IMR-90 (cell line): Measurements from ENCODE around the gene TNFRSF1B. TPM values are rescaled to one million over a fixed set of nuclear protein-coding genes. Genes with fewer than 3 reads are reported as not detected.
A peak's percentile ranks its signal among the peaks of the same experiment; 100 is the strongest.

Source experiments
- ATAC-seq: fragments of 200-7000 bp; cut with Tn5 transposase; 2 replicates; pipeline ENCODE4 v1.9.1; 2020; ENCODE audit warnings: low read depth, mild to moderate bottlenecking, moderate library complexity
- BruUV-seq: library from RNA; stranded (reverse); fragments of 400-500 nt; replicated peaks from 2 replicates; lab custom pipeline; 2021; lab: Mats Ljungman, UMichigan
- CTCF ChIA-PET: fragments of 300-600 bp; formaldehyde crosslinking; extraction: SDS; loops from one replicate; lab custom pipeline; 2021; ENCODE audit warnings: antibody characterized with exemption; lab: Yijun Ruan, JAX
- POLR2A ChIA-PET: fragments of 300-600 bp; sonication (Branson Sonifier 250); formaldehyde crosslinking; loops from one replicate; lab custom pipeline; 2022; ENCODE audit warnings: antibody characterized with exemption; ENCODE audit not compliant: unreplicated experiment; lab: Charles Lee
- DNase-seq: peaks from one replicate; pipeline ENCODE4 v3.0.0; 2013
- H2AFZ ChIP-seq: replicated peaks from 2 replicates; pipeline ENCODE3; 2013; ENCODE audit warnings: low read length, mild to moderate bottlenecking; ENCODE audit not compliant: poor library complexity
- H2AK5ac ChIP-seq: 2 replicates; pipeline ENCODE4 v1.6.1; 2013; ENCODE audit warnings: low read depth, low read length, inconsistent platforms
- H2AK9ac ChIP-seq: replicated peaks from 2 replicates; pipeline ENCODE3; 2013; ENCODE audit warnings: mild to moderate bottlenecking, low read depth, low read length, moderate library complexity; ENCODE audit not compliant: poor library complexity
- H2BK120ac ChIP-seq: 2 replicates; pipeline ENCODE4 v1.6.1; 2013; ENCODE audit warnings: low read depth, low read length, inconsistent platforms
- H2BK15ac ChIP-seq: 3 replicates; pipeline ENCODE4 v1.6.1; 2013; ENCODE audit warnings: low read depth, low read length, inconsistent platforms
- H2BK20ac ChIP-seq: 2 replicates; pipeline ENCODE4 v1.6.1; 2013; ENCODE audit warnings: low read depth, mild to moderate bottlenecking, inconsistent platforms, low read length, moderate library complexity
- H2BK5ac ChIP-seq: 2 replicates; pipeline ENCODE4 v1.6.1; 2013; ENCODE audit warnings: mild to moderate bottlenecking, low read depth, low read length, inconsistent platforms; ENCODE audit not compliant: poor library complexity, severe bottlenecking
- H3K14ac ChIP-seq: replicated peaks from 2 replicates; pipeline ENCODE4 v1.6.1; 2013; ENCODE audit warnings: low read depth, low read length, inconsistent platforms
- H3K18ac ChIP-seq: 2 replicates; pipeline ENCODE4 v1.6.1; 2013; ENCODE audit warnings: low read depth, low read length, control low read depth
- H3K23ac ChIP-seq: 2 replicates; pipeline ENCODE4 v1.6.1; 2013; ENCODE audit warnings: low read depth, low read length, inconsistent platforms
- H3K27ac ChIP-seq: 2 replicates; pipeline ENCODE4 v1.5.1; 2013; ENCODE audit warnings: mild to moderate bottlenecking, control low read depth, low read length; ENCODE audit not compliant: insufficient read depth
- H3K27me3 ChIP-seq: 2 replicates; pipeline ENCODE4 v1.6.1; 2013; ENCODE audit warnings: low read length; ENCODE audit not compliant: control insufficient read depth, insufficient read depth
- H3K36me3 ChIP-seq: 2 replicates; pipeline ENCODE4 v1.6.1; 2013; ENCODE audit warnings: low read length, mixed read lengths; ENCODE audit not compliant: control insufficient read depth, insufficient read depth
- H3K4ac ChIP-seq: 2 replicates; pipeline ENCODE4 v1.6.1; 2013; ENCODE audit warnings: low read depth, low read length, inconsistent platforms
- H3K4me1 ChIP-seq: 2 replicates; pipeline ENCODE4 v1.6.1; 2013; ENCODE audit warnings: low read length, mixed read lengths; ENCODE audit not compliant: control insufficient read depth, insufficient read depth
- H3K4me2 ChIP-seq: 2 replicates; pipeline ENCODE4 v1.6.1; 2013; ENCODE audit warnings: low read depth, mild to moderate bottlenecking, control low read depth, low read length, moderate library complexity
- H3K4me3 ChIP-seq: 2 replicates; pipeline ENCODE4 v1.5.1; 2013; ENCODE audit warnings: low read depth, mild to moderate bottlenecking, control low read depth, low read length, moderate library complexity; ENCODE audit not compliant: insufficient read depth
- H3K56ac ChIP-seq: 2 replicates; pipeline ENCODE4 v1.6.1; 2013; ENCODE audit warnings: low read length, inconsistent platforms; ENCODE audit not compliant: insufficient read depth; ENCODE audit errors: extremely low read depth
- H3K79me1 ChIP-seq, 2 experiments: 2 replicates each; pipeline ENCODE4 v1.6.1; 2013; ENCODE audit warnings: low read length in 2 of 2, inconsistent platforms in 1 of 2, low read depth in 1 of 2
- H3K9ac ChIP-seq: 2 replicates; pipeline ENCODE4 v1.6.1; 2013; ENCODE audit warnings: low read depth, low read length, control low read depth
- H3K9me1 ChIP-seq: 2 replicates; pipeline ENCODE4 v1.6.1; 2013; ENCODE audit warnings: low read length, inconsistent platforms; ENCODE audit not compliant: insufficient read depth
- H3K9me3 ChIP-seq: 2 replicates; pipeline ENCODE4 v1.6.1; 2013; ENCODE audit warnings: low read length; ENCODE audit not compliant: control insufficient read depth, insufficient read depth
- H4K20me1 ChIP-seq: 2 replicates; pipeline ENCODE4 v1.6.1; 2013; ENCODE audit warnings: low read length, inconsistent platforms; ENCODE audit not compliant: insufficient read depth
- H4K5ac ChIP-seq: 2 replicates; pipeline ENCODE4 v1.6.1; 2013; ENCODE audit warnings: mild to moderate bottlenecking, low read depth, low read length, control low read depth
- H4K8ac ChIP-seq, 2 experiments: 2 replicates each; pipeline ENCODE4 v1.6.1; 2013; ENCODE audit warnings: low read depth in 2 of 2, low read length in 2 of 2, control low read depth in 1 of 2, inconsistent platforms in 1 of 2
- H4K91ac ChIP-seq: 2 replicates; pipeline ENCODE4 v1.6.1; 2013; ENCODE audit warnings: low read depth, low read length, inconsistent platforms; ENCODE audit not compliant: insufficient read depth
- BHLHE40 ChIP-seq: fragments of 150-350 bp; IDR thresholded peaks from 2 replicates; pipeline ENCODE4 v1.6.1; 2016; ENCODE audit warnings: mild to moderate bottlenecking, low read depth, low read length
- CEBPB ChIP-seq: IDR thresholded peaks from 2 replicates; pipeline ENCODE4 v1.6.1; 2012; ENCODE audit warnings: low read depth, low read length, improper control_type of control experiment
- CHD1 ChIP-seq: IDR thresholded peaks from 2 replicates; pipeline ENCODE4 v1.6.1; 2012; ENCODE audit warnings: low read depth, low read length, improper control_type of control experiment
- MAFK ChIP-seq: IDR thresholded peaks from 2 replicates; pipeline ENCODE4 v1.6.1; 2012; ENCODE audit warnings: low read depth, low read length, improper control_type of control experiment
- MAZ ChIP-seq: IDR thresholded peaks from 2 replicates; pipeline ENCODE4 v1.6.1; 2012; ENCODE audit warnings: low read depth, mild to moderate bottlenecking, low read length, improper control_type of control experiment, moderate library complexity, borderline replicate concordance
- NFE2L2 ChIP-seq: fragments of 150-350 bp; IDR thresholded peaks from 2 replicates; pipeline ENCODE4 v1.6.1; 2016; ENCODE audit warnings: low read depth, mild to moderate bottlenecking, low read length
- RAD21 ChIP-seq: IDR thresholded peaks from 2 replicates; pipeline ENCODE4 v1.6.1; 2012; ENCODE audit warnings: low read length, improper control_type of control experiment
- RCOR1 ChIP-seq: IDR thresholded peaks from 2 replicates; pipeline ENCODE4 v1.6.1; 2012; ENCODE audit warnings: mild to moderate bottlenecking, low read length, improper control_type of control experiment; ENCODE audit not compliant: insufficient replicate concordance
- RFX5 ChIP-seq: IDR thresholded peaks from 2 replicates; pipeline ENCODE4 v1.8.0; 2012; ENCODE audit warnings: low read depth, mild to moderate bottlenecking, low read length, moderate library complexity
- SMC3 ChIP-seq: fragments of 150-350 bp; IDR thresholded peaks from 2 replicates; pipeline ENCODE4 v1.6.1; 2016; ENCODE audit warnings: low read depth, mild to moderate bottlenecking, antibody characterized with exemption, low read length, moderate library complexity
- WGBS, 2 experiments: methylation state at CpG; one replicate each; pipeline versions ENCODE4 v1.1.5 to v1.1.7; 2013; ENCODE audit warnings: missing lambda C conversion rate in 2 of 2; ENCODE audit not compliant: insufficient read length in 1 of 2; ENCODE audit errors: extremely low coverage in 2 of 2; 5-methylcytosine and 5-hydroxymethylcytosine counted together
- dilution Hi-C: fragments of 300-500 bp; cut with HindIII; formaldehyde crosslinking; loops from one replicate; pipeline ENCODE4 v1.14.3; 2018; ENCODE audit warnings: low sequenced_read_pairs; ENCODE audit not compliant: unreplicated experiment
- in situ Hi-C: fragments of 300-500 bp; cut with MboI; formaldehyde crosslinking; loops from 3 replicates; pipeline ENCODE4 v1.14.3; 2019; ENCODE audit warnings: low sequenced_read_pairs, inconsistent platforms, mixed read lengths
- intact Hi-C: fragments of 100-400 bp; cut with micrococcal nuclease; formaldehyde crosslinking; loops from 2 replicates; pipeline ENCODE4 v1.10.0; 2022
- polyA plus RNA-seq, 3 experiments: library from polyadenylated mRNA; depleted of rRNA; stranded (reverse); fragments of >200 nt; gene quantifications; 2 replicates each; pipeline ENCODE4 v1.2.3, GENCODE V29; 2012; ENCODE audit warnings: low replicate concordance in 1 of 3
- total RNA-seq: library from RNA; depleted of rRNA; stranded (reverse); fragments of >200 nt; gene quantifications from 2 replicates; pipeline ENCODE4 v1.2.3, GENCODE V29; 2012
- TF ChIP-seq, protein P1 (sequence below): fragments of 150-350 bp; IDR thresholded peaks from 2 replicates; pipeline ENCODE4 v1.6.1; 2016; ENCODE audit warnings: low read depth, mild to moderate bottlenecking, low read length, moderate library complexity, borderline replicate concordance
- TF ChIP-seq, protein P2 (sequence below): fragments of 150-350 bp; IDR thresholded peaks from 2 replicates; pipeline ENCODE4 v1.6.1; 2017; ENCODE audit warnings: mild to moderate bottlenecking, antibody characterized with exemption, low read length, low read depth
- TF ChIP-seq, protein P3 (sequence below): conservative IDR thresholded peaks from 2 replicates; pipeline ENCODE4 v1.5.1; 2012; ENCODE audit warnings: mild to moderate bottlenecking, low read depth, low read length, improper control_type of control experiment

TNFRSF1B gene
- total and polyA plus RNA-seq, 2 of the 4 experiments (the other 2 are of a cell fraction) = 4.3 to 8.9 TPM

DNA sequence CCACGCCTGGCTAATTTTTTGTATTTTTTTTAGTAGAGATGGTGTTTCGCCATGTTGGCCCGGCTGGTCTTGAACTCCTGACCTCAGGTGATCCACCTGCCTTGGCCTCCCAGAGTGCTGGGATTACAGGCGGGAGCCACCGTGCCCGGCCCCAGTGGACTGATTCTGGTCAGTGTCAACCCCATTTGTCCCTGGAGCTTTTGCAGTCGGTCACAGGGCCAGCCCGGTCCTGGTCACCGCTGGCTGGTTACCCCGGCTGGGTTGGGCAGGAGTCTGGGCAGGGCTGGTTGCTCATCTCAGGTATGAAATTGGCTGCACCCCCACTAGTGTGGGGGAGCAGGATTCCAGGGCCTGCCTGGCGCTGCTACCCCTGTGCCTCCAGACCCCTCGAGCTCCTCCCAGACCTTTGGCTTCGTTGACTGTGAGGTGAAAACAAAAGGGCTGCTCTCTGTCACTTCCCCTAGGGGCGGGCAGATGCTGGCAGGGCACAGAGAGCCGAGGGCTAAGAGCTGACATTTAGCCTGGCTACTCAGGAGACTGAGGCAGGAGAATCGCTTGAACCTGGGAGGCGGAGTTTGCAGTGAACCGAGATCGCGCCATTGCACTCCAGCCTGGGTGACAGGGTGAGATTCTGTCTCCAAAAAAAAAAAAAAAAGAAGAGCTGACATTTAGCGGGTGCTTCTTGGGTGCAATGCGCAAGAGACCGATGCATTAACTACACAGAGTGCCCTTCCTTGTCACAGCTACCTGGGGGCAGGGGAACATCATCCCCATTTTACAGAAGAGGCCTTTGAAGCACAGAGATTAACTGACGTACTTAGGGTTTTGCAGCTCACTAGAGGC is 10.6 kb downstream of the TNFRSF1B start:
- peaks cover 29% of the 10 kb centered on the region for H3K4me1 ChIP-seq
- TF ChIP-seq, protein P1, sequence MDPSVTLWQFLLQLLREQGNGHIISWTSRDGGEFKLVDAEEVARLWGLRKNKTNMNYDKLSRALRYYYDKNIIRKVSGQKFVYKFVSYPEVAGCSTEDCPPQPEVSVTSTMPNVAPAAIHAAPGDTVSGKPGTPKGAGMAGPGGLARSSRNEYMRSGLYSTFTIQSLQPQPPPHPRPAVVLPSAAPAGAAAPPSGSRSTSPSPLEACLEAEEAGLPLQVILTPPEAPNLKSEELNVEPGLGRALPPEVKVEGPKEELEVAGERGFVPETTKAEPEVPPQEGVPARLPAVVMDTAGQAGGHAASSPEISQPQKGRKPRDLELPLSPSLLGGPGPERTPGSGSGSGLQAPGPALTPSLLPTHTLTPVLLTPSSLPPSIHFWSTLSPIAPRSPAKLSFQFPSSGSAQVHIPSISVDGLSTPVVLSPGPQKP = no peak
- no peak for TF ChIP-seq RAD21
- no peak for TF ChIP-seq MAFK
- no peak for TF ChIP-seq RCOR1
- no peak for TF ChIP-seq NFE2L2
- TF ChIP-seq, protein P2, sequence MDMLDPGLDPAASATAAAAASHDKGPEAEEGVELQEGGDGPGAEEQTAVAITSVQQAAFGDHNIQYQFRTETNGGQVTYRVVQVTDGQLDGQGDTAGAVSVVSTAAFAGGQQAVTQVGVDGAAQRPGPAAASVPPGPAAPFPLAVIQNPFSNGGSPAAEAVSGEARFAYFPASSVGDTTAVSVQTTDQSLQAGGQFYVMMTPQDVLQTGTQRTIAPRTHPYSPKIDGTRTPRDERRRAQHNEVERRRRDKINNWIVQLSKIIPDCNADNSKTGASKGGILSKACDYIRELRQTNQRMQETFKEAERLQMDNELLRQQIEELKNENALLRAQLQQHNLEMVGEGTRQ = no peak
- no peak for TF ChIP-seq CEBPB
- TF ChIP-seq CHD1 = no peak
- TF ChIP-seq SMC3 = no peak
- no peak for TF ChIP-seq RFX5
- TF ChIP-seq, protein P3, sequence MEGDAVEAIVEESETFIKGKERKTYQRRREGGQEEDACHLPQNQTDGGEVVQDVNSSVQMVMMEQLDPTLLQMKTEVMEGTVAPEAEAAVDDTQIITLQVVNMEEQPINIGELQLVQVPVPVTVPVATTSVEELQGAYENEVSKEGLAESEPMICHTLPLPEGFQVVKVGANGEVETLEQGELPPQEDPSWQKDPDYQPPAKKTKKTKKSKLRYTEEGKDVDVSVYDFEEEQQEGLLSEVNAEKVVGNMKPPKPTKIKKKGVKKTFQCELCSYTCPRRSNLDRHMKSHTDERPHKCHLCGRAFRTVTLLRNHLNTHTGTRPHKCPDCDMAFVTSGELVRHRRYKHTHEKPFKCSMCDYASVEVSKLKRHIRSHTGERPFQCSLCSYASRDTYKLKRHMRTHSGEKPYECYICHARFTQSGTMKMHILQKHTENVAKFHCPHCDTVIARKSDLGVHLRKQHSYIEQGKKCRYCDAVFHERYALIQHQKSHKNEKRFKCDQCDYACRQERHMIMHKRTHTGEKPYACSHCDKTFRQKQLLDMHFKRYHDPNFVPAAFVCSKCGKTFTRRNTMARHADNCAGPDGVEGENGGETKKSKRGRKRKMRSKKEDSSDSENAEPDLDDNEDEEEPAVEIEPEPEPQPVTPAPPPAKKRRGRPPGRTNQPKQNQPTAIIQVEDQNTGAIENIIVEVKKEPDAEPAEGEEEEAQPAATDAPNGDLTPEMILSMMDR = no peak
- TF ChIP-seq BHLHE40 = no peak
- TF ChIP-seq MAZ = no peak

More for the DNA sequence above, 10.6 kb downstream of the TNFRSF1B start:
- H3K9me1 ChIP-seq = peaks cover 11% of the 10 kb centered on the region
- H3K36me3 ChIP-seq = no peaks in the 10 kb centered on the region
- DNase-seq = no peak
- peak overlapping the region; percentile 31; the same call in 1 of the 2 replicates for H4K5ac ChIP-seq
- H3K27me3 ChIP-seq = no peaks in the 10 kb centered on the region
- H2BK120ac ChIP-seq = peak overlapping the region; percentile 69
- H3K4me2 ChIP-seq = peak overlapping the region; percentile 56
- intact Hi-C loops = no loop called here
- H4K91ac ChIP-seq = peak overlapping the region; percentile 63
- dilution Hi-C loops = no loop called here
- no peak overlapping the region for H3K9ac ChIP-seq
- POLR2A ChIA-PET = interaction anchor here (0.6 kb wide), 1 partner anchor 8 kb away, joined by 3 read pairs; no protein-coding TSS in a partner anchor
- H2AFZ ChIP-seq = peak overlapping the region; percentile 85
- 88% methylated on average over 9 of the region's 24 CpGs; no CpG with 5 or more reads in 1 of the 2 experiments for WGBS, 2 experiments
- H2BK20ac ChIP-seq = peak overlapping the region; percentile 64; the same call in 1 of the 2 replicates
- H2AK5ac ChIP-seq = peak overlapping the region; percentile 62
- BruUV-seq = no TSS peak
- peak overlapping the region; percentile 79 for H2AK9ac ChIP-seq
- H2BK15ac ChIP-seq = peak overlapping the region; percentile 3; the same call in 1 of the 3 replicates
- ATAC-seq = no peak
- H3K4ac ChIP-seq = peak overlapping the region; percentile 73
- H3K23ac ChIP-seq = 0 out of 2 replicates have a peak overlapping the region, but pooled peaks have one; percentile 30
- H2BK5ac ChIP-seq = peak overlapping the region; percentile 32
- no peaks in the 10 kb centered on the region for H3K9me3 ChIP-seq
- no peak overlapping the region for H3K56ac ChIP-seq
- no peaks in the 10 kb centered on the region for H4K20me1 ChIP-seq
- H3K4me3 ChIP-seq = no peak overlapping the region
- peak overlapping the region; percentile 37 for H3K18ac ChIP-seq
- peak overlapping the region; percentile 36 for H3K27ac ChIP-seq
- peak overlapping the region; percentile 49 for H3K14ac ChIP-seq
- peak overlapping the region in 1 of 2 experiments; percentile 60; a peak in 3 of 4 replicates for H4K8ac ChIP-seq
- in situ Hi-C loops = no loop called here
- CTCF ChIA-PET = interaction anchor here (1.3 kb wide), 1 partner anchor 443 kb away, joined by 3 read pairs; no protein-coding TSS in a partner anchor
- H3K79me1 ChIP-seq = peaks cover 0 to 13% of the 10 kb centered on the region in 2 experiments; a peak in 1 of 4 replicates
